Measurements from ENCODE around the gene EVX1.

DNA sequence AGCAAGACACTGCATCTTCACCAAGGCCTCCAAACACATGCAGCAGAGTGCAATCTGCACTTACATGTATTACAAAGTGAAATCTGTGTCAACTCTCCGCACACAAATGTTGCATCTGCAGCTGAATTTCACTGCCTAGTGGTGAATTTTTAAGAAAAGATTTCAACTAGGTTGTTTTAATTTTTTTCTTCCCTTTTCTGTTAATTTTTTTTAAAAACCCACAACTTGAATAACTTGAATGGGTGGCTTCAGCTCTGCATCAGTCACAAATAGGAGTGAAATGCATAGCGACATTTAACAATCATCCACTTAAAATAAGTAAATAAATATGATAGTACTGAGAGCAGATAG lies 48.6 kb upstream of the EVX1 start:
- TF ChIP-seq, protein P1, sequence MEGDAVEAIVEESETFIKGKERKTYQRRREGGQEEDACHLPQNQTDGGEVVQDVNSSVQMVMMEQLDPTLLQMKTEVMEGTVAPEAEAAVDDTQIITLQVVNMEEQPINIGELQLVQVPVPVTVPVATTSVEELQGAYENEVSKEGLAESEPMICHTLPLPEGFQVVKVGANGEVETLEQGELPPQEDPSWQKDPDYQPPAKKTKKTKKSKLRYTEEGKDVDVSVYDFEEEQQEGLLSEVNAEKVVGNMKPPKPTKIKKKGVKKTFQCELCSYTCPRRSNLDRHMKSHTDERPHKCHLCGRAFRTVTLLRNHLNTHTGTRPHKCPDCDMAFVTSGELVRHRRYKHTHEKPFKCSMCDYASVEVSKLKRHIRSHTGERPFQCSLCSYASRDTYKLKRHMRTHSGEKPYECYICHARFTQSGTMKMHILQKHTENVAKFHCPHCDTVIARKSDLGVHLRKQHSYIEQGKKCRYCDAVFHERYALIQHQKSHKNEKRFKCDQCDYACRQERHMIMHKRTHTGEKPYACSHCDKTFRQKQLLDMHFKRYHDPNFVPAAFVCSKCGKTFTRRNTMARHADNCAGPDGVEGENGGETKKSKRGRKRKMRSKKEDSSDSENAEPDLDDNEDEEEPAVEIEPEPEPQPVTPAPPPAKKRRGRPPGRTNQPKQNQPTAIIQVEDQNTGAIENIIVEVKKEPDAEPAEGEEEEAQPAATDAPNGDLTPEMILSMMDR (IDR thresholded peaks at IDR 0.05): no peak
- TF ChIP-seq POLR2A (IDR thresholded peaks at IDR 0.05): no peak

All from thyroid gland (tissue), 4 donors.